HepG2 (cell line): ENCODE results near the gene CSNK2B. TPM values are rescaled to one million over a fixed set of nuclear protein-coding genes. Genes with fewer than 3 reads are reported as not detected.

Experiments used
- CBX5 ChIP-seq: sonication (generic); formaldehyde crosslinking; IDR thresholded peaks from 2 replicates; pipeline ENCODE4 v1.4.0; 2020; ENCODE audit warnings: missing genetic modification reagents, borderline replicate concordance
- CREB1 ChIP-seq, 2 experiments: fragments of 450-650 bp in 1 of 2; IDR thresholded peaks; 2 replicates each; pipeline ENCODE4 v1.6.1; 2016 to 2017; ENCODE audit warnings: control low read depth in 1 of 2, mild to moderate bottlenecking in 1 of 2, missing compliant biosample characterization in 1 of 2, missing genetic modification characterization in 1 of 2
- DMTF1 ChIP-seq: sonication (generic); formaldehyde crosslinking; IDR thresholded peaks from 2 replicates; pipeline ENCODE4 v1.4.0; 2020; ENCODE audit warnings: mild to moderate bottlenecking, missing genetic modification reagents
- ELK4 ChIP-seq: sonication (generic); formaldehyde crosslinking; IDR thresholded peaks from 2 replicates; pipeline ENCODE4 v1.9.0; 2021; ENCODE audit warnings: missing genetic modification reagents, borderline replicate concordance
- ETV6 ChIP-seq: sonication (generic); formaldehyde crosslinking; conservative IDR thresholded peaks from 2 replicates; pipeline ENCODE4 v1.4.0; 2020; ENCODE audit warnings: missing genetic modification reagents
- FLYWCH1 ChIP-seq: sonication (generic); formaldehyde crosslinking; IDR thresholded peaks from 2 replicates; pipeline ENCODE4 v1.8.1; 2023; ENCODE audit warnings: mild to moderate bottlenecking, missing genetic modification reagents
- PHF5A ChIP-seq: IDR thresholded peaks from one replicate; pipeline ENCODE4 v1.6.1; 2018; ENCODE audit warnings: low read depth, missing genetic modification reagents; ENCODE audit not compliant: unreplicated experiment
- RCOR2 ChIP-seq: IDR thresholded peaks from 2 replicates; pipeline ENCODE4 v1.6.1; 2016; ENCODE audit warnings: missing biosample characterization, missing genetic modification reagents
- RXRB ChIP-seq: IDR thresholded peaks from 2 replicates; pipeline ENCODE4 v1.6.1; 2016; ENCODE audit warnings: borderline replicate concordance, missing genetic modification reagents, missing compliant biosample characterization
- SOX5 ChIP-seq: IDR thresholded peaks from 2 replicates; pipeline ENCODE4 v1.6.1; 2016; ENCODE audit warnings: borderline replicate concordance
- SP2 ChIP-seq: sonication (generic); formaldehyde crosslinking; IDR thresholded peaks from 2 replicates; pipeline ENCODE4 v1.5.1; 2020; ENCODE audit warnings: mild to moderate bottlenecking, missing genetic modification reagents
- ZEB1 ChIP-seq: IDR thresholded peaks from 2 replicates; pipeline ENCODE4 v1.6.1; 2012; ENCODE audit warnings: mild to moderate bottlenecking, low read depth, inconsistent platforms; ENCODE audit not compliant: insufficient replicate concordance
- ZNF264 ChIP-seq: sonication (generic); formaldehyde crosslinking; IDR thresholded peaks from 2 replicates; pipeline ENCODE4 v1.4.0; 2020; ENCODE audit warnings: missing genetic modification reagents
- ZNF326 ChIP-seq: sonication (generic); formaldehyde crosslinking; IDR thresholded peaks from 2 replicates; pipeline ENCODE4 v1.4.0; 2020; ENCODE audit warnings: missing genetic modification reagents, borderline replicate concordance
- ZNF367 ChIP-seq: sonication (generic); formaldehyde crosslinking; IDR thresholded peaks from 2 replicates; pipeline ENCODE4 v1.4.0; 2020; ENCODE audit warnings: missing genetic modification reagents, borderline replicate concordance
- ZNF382 ChIP-seq: sonication (generic); formaldehyde crosslinking; IDR thresholded peaks from 2 replicates; pipeline ENCODE4 v1.5.0; 2020; ENCODE audit warnings: missing genetic modification reagents, mild to moderate bottlenecking, borderline replicate concordance
- ZNF383 ChIP-seq: sonication (generic); formaldehyde crosslinking; IDR thresholded peaks from 2 replicates; pipeline ENCODE4 v1.4.0; 2020; ENCODE audit warnings: missing genetic modification reagents, mild to moderate bottlenecking, borderline replicate concordance
- ZNF414 ChIP-seq: sonication (generic); formaldehyde crosslinking; IDR thresholded peaks from 2 replicates; pipeline ENCODE4 v1.5.0; 2020; ENCODE audit warnings: missing genetic modification reagents
- ZNF484 ChIP-seq: sonication (generic); formaldehyde crosslinking; IDR thresholded peaks from 2 replicates; pipeline ENCODE4 v1.5.1; 2020; ENCODE audit warnings: mild to moderate bottlenecking, low read depth, missing genetic modification reagents, borderline replicate concordance
- ZNF546 ChIP-seq: sonication (generic); formaldehyde crosslinking; conservative IDR thresholded peaks from 2 replicates; pipeline ENCODE4 v1.8.1; 2023; ENCODE audit warnings: mild to moderate bottlenecking, missing genetic modification reagents
- ZNF572 ChIP-seq: sonication (generic); formaldehyde crosslinking; IDR thresholded peaks from 2 replicates; pipeline ENCODE4 v1.5.1; 2020; ENCODE audit warnings: mild to moderate bottlenecking, missing genetic modification reagents
- ZNF607 ChIP-seq: sonication (generic); formaldehyde crosslinking; IDR thresholded peaks from 2 replicates; pipeline ENCODE4 v1.5.1; 2020; ENCODE audit warnings: missing genetic modification reagents, mild to moderate bottlenecking, borderline replicate concordance
- ZNF619 ChIP-seq: sonication (generic); formaldehyde crosslinking; IDR thresholded peaks from 2 replicates; pipeline ENCODE4 v1.4.0; 2020; ENCODE audit warnings: mild to moderate bottlenecking, missing genetic modification reagents
- ZNF660 ChIP-seq: sonication (generic); formaldehyde crosslinking; IDR thresholded peaks from 2 replicates; pipeline ENCODE4 v1.5.1; 2020; ENCODE audit warnings: mild to moderate bottlenecking, low read depth, missing genetic modification reagents, borderline replicate concordance
- ZNF75D ChIP-seq: sonication (generic); formaldehyde crosslinking; IDR thresholded peaks from 2 replicates; pipeline ENCODE4 v1.8.1; 2023; ENCODE audit warnings: missing genetic modification reagents, mild to moderate bottlenecking, borderline replicate concordance
- ZNF782 ChIP-seq: sonication (generic); formaldehyde crosslinking; IDR thresholded peaks from 2 replicates; pipeline ENCODE4 v1.4.0; 2020; ENCODE audit warnings: missing genetic modification reagents, mild to moderate bottlenecking, borderline replicate concordance
- polyA plus RNA-seq, 8 experiments: library from polyadenylated mRNA; depleted of rRNA in 3 of 8; stranded (reverse) in 7 of 8; unstranded in 1 of 8; fragments of >200 nt; fragmentation: Illumina TruSeq in 4 of 8; extraction: Trizol in 4 of 8; gene quantifications; 2 replicates each; pipeline versions ENCODE4 v1.2.1 to v1.2.3, GENCODE V29; 2011 to 2016; ENCODE audit warnings: low read depth in 4 of 8, missing spikeins in 1 of 8, mixed read lengths in 1 of 8; ENCODE audit not compliant: insufficient read depth in 1 of 8
- total RNA-seq, 5 experiments: library from RNA; depleted of rRNA; stranded (reverse); fragments of >200 nt; fragmentation: Illumina TruSeq; extraction: Trizol; gene quantifications; 2 replicates each; pipeline ENCODE4 v1.2.3, GENCODE V29; 2016; ENCODE audit warnings: low read depth in 1 of 5

The CSNK2B gene
- total and polyA plus RNA-seq, 2 of the 13 experiments (the other 11 are each of a cell fraction or from before 2014, with no cell fraction given) = 111 to 296 TPM

- TF ChIP-seq ZNF484 = no peak
- TF ChIP-seq ZEB1 = no peak
- no peak for TF ChIP-seq ZNF75D (CRISPR knock-in tag)
- TF ChIP-seq PHF5A = no peak
- no peak for TF ChIP-seq ZNF264 (CRISPR knock-in tag)
- peak; percentile 53; the same call in 1 of the 2 replicates for TF ChIP-seq SOX5 (CRISPR knock-in tag)
- no peak for TF ChIP-seq SP2 (CRISPR knock-in tag)
- no peak for TF ChIP-seq FLYWCH1 (CRISPR knock-in tag)
- no peak for TF ChIP-seq ZNF414 (CRISPR knock-in tag)
- TF ChIP-seq ETV6 (CRISPR knock-in tag) = no peak
- no peak for TF ChIP-seq ZNF546 (CRISPR knock-in tag)
- TF ChIP-seq RXRB (CRISPR knock-in tag) = peak; percentile 30; the same call in 1 of the 2 replicates
- no peak for TF ChIP-seq DMTF1 (CRISPR knock-in tag)
- TF ChIP-seq CBX5 (CRISPR knock-in tag) = peak; percentile 74; the same call in 1 of the 2 replicates
- TF ChIP-seq ZNF660 (CRISPR knock-in tag) = no peak
- TF ChIP-seq ZNF383 (CRISPR knock-in tag) = no peak
- no peak for TF ChIP-seq CREB1 (IDR thresholded peaks at IDR 0.05)
- TF ChIP-seq CREB1 (CRISPR knock-in tag; IDR thresholded peaks at IDR 0.05) = no peak
- no peak for TF ChIP-seq ELK4 (CRISPR knock-in tag)
- no peak for TF ChIP-seq ZNF607
- no peak for TF ChIP-seq ZNF367 (CRISPR knock-in tag)
- TF ChIP-seq RCOR2 (CRISPR knock-in tag) = no peak
- no peak for TF ChIP-seq ZNF326 (CRISPR knock-in tag)
- no peak for TF ChIP-seq ZNF619 (CRISPR knock-in tag)
- no peak for TF ChIP-seq ZNF572
- no peak for TF ChIP-seq ZNF382 (CRISPR knock-in tag)
- TF ChIP-seq ZNF782 = no peak
Observed at GRCh38 chr6:31717499-31718222, 51.8 kb downstream of the CSNK2B start (continued).
